HepG2 (cell line): Measurements from ENCODE around the gene MLLT10. TPM values are rescaled to one million over a fixed set of nuclear protein-coding genes. Genes with fewer than 3 reads are reported as not detected.

ENCODE experiments used
- ATAC-seq: fragments of 200-7000 bp; cut with Tn5 transposase; 3 replicates; pipeline ENCODE4 v1.9.1; 2020; ENCODE audit warnings: mild to moderate bottlenecking, moderate library complexity
- BruUV-seq: library from RNA; stranded (reverse); fragments of 400-500 nt; replicated peaks from 2 replicates; lab custom pipeline; 2021; lab: Mats Ljungman, UMichigan
- CTCF ChIA-PET: fragments of 300-600 bp; formaldehyde crosslinking; extraction: SDS; loops from one replicate; lab custom pipeline; 2021; ENCODE audit warnings: low total read pairs, inconsistent platforms, low intra/inter-chr PET ratio; lab: Yijun Ruan, JAX
- POLR2A ChIA-PET: fragments of 350-600 bp; sonication (Branson Sonifier 250); formaldehyde crosslinking; loops from one replicate; lab custom pipeline; 2020; ENCODE audit warnings: antibody characterized with exemption, inconsistent platforms; lab: Yijun Ruan, JAX
- DNase-seq: peaks from one replicate; pipeline ENCODE4 v3.0.0-alpha.2; 2015; ENCODE audit warnings: low spot score
- FAIRE-seq: peaks from 3 replicates; lab custom pipeline; 2011; peaks lifted over from hg19 to GRCh38; lab: Jason Lieb, UNC
- H2AFZ ChIP-seq: one replicate; pipeline ENCODE4 v1.6.1; 2011; ENCODE audit warnings: low read length, inconsistent platforms
- H3K27ac ChIP-seq: fragments of 300-600 bp; 3 replicates; pipeline ENCODE4 v1.8.0; 2011; ENCODE audit warnings: mixed run types, mild to moderate bottlenecking, mixed read lengths, low read length, inconsistent platforms; ENCODE audit not compliant: insufficient read depth; ENCODE audit errors: extremely low read length
- H3K27me3 ChIP-seq, 2 experiments: fragments of 200-600 bp in 1 of 2; 2 replicates in 1 of 2; 3 replicates in 1 of 2; pipeline versions ENCODE4 v1.6.0 to v1.8.0; 2011; ENCODE audit warnings: low read length in 2 of 2, mild to moderate bottlenecking in 2 of 2, moderate library complexity in 2 of 2, inconsistent platforms in 1 of 2; ENCODE audit not compliant: insufficient read depth in 2 of 2, control insufficient read depth in 1 of 2
- H3K36me3 ChIP-seq, 2 experiments: fragments of 200-600 bp in 1 of 2; replicated peaks in 1 of 2; 2 replicates in 1 of 2; 3 replicates in 1 of 2; pipeline versions ENCODE4 v1.5.1 to v1.8.0; 2011; ENCODE audit warnings: low read length in 2 of 2, inconsistent platforms in 1 of 2; ENCODE audit not compliant: insufficient read depth in 2 of 2, control insufficient read depth in 1 of 2
- H3K4me1 ChIP-seq: 2 replicates; pipeline ENCODE4 v1.5.1; 2012; ENCODE audit warnings: low read length, inconsistent platforms; ENCODE audit not compliant: insufficient read depth
- H3K4me2 ChIP-seq: 2 replicates; pipeline ENCODE4 v1.6.0; 2011; ENCODE audit warnings: low read depth, low read length, inconsistent platforms
- H3K4me3 ChIP-seq, 3 experiments: fragments of 200-600 bp in 1 of 3; sonication (generic), shearing (Covaris generic) in 1 of 3; replicated peaks in 1 of 3; 2 replicates each; pipeline ENCODE4 v1.5.1; 2011 to 2016; ENCODE audit warnings: low read length in 3 of 3, inconsistent platforms in 2 of 3, low read depth in 2 of 3, mild to moderate bottlenecking in 2 of 3, control low read depth in 1 of 3, mixed read lengths in 1 of 3; ENCODE audit not compliant: insufficient read depth in 1 of 3
- H3K79me2 ChIP-seq: one replicate; pipeline ENCODE4 v1.6.1; 2011; ENCODE audit warnings: low read length, inconsistent platforms; ENCODE audit not compliant: insufficient read depth
- H3K9ac ChIP-seq: 2 replicates; pipeline ENCODE4 v1.6.0; 2011; ENCODE audit warnings: mild to moderate bottlenecking, low read depth, low read length, inconsistent platforms; ENCODE audit not compliant: insufficient read depth
- H3K9me3 ChIP-seq: 2 replicates; pipeline ENCODE4 v1.5.1; 2012; ENCODE audit warnings: mild to moderate bottlenecking, low read length
- H4K20me1 ChIP-seq: 2 replicates; pipeline ENCODE4 v1.6.0; 2011; ENCODE audit warnings: inconsistent platforms, mild to moderate bottlenecking, low read length, moderate library complexity; ENCODE audit not compliant: insufficient read depth
- ATAD3A ChIP-seq: sonication (generic); formaldehyde crosslinking; IDR thresholded peaks from 2 replicates; pipeline ENCODE4 v1.4.0; 2020; ENCODE audit warnings: missing genetic modification reagents
- MAFK ChIP-seq, 2 experiments: IDR thresholded peaks in 1 of 2; conservative IDR thresholded peaks in 1 of 2; 2 replicates each; pipeline ENCODE4 v1.6.1; 2011; ENCODE audit warnings: improper control_type of control experiment in 2 of 2, low read length in 2 of 2
- MAX ChIP-seq: IDR thresholded peaks from 2 replicates; pipeline ENCODE4 v1.6.1; 2012; ENCODE audit warnings: inconsistent platforms
- MTA1 ChIP-seq: sonication (generic); formaldehyde crosslinking; IDR thresholded peaks from 2 replicates; pipeline ENCODE4 v1.4.0; 2020; ENCODE audit warnings: missing genetic modification reagents, mild to moderate bottlenecking, borderline replicate concordance
- MYPOP ChIP-seq: sonication (generic); formaldehyde crosslinking; IDR thresholded peaks from 2 replicates; pipeline ENCODE4 v1.8.1; 2023; ENCODE audit warnings: mild to moderate bottlenecking, moderate library complexity, missing genetic modification reagents
- POGZ ChIP-seq: sonication (generic); formaldehyde crosslinking; IDR thresholded peaks from 2 replicates; pipeline ENCODE4 v1.4.0; 2020; ENCODE audit warnings: mild to moderate bottlenecking, missing genetic modification reagents
- ZNF143 ChIP-seq: sonication (generic); formaldehyde crosslinking; IDR thresholded peaks from 2 replicates; pipeline ENCODE4 v1.4.0; 2020; ENCODE audit warnings: missing genetic modification reagents
- ZNF276 ChIP-seq: sonication (generic); formaldehyde crosslinking; IDR thresholded peaks from 2 replicates; pipeline ENCODE4 v1.4.0; 2020; ENCODE audit warnings: mild to moderate bottlenecking, low read depth, missing genetic modification reagents
- WGBS: methylation state at CpG from one replicate; pipeline ENCODE4 v1.1.6; 2017; ENCODE audit warnings: low lambda C conversion rate; 5-methylcytosine and 5-hydroxymethylcytosine counted together
- in situ Hi-C: cut with HindIII; loops from 2 replicates; pipeline ENCODE4 v1.10.0; 2017; ENCODE audit warnings: low pct_unique_long_range_greater_than_20kb; ENCODE audit not compliant: extremely low pct_ligation_motif_present
- intact Hi-C: fragments of 100-400 bp; cut with micrococcal nuclease; formaldehyde crosslinking; loops from one replicate; pipeline ENCODE4 v1.10.0; 2022; ENCODE audit not compliant: unreplicated experiment
- polyA plus RNA-seq, 8 experiments: library from polyadenylated mRNA; depleted of rRNA in 3 of 8; stranded (reverse) in 7 of 8; unstranded in 1 of 8; fragments of >200 nt; fragmentation: Illumina TruSeq in 4 of 8; extraction: Trizol in 4 of 8; gene quantifications; 2 replicates each; pipeline versions ENCODE4 v1.2.1 to v1.2.3, GENCODE V29; 2011 to 2016; ENCODE audit warnings: low read depth in 4 of 8, missing spikeins in 1 of 8, mixed read lengths in 1 of 8; ENCODE audit not compliant: insufficient read depth in 1 of 8
- total RNA-seq, 5 experiments: library from RNA; depleted of rRNA; stranded (reverse); fragments of >200 nt; fragmentation: Illumina TruSeq; extraction: Trizol; gene quantifications; 2 replicates each; pipeline ENCODE4 v1.2.3, GENCODE V29; 2016; ENCODE audit warnings: low read depth in 1 of 5

MLLT10 gene
- total and polyA plus RNA-seq, 2 of the 13 experiments (the other 11 are each of a cell fraction or from before 2014, with no cell fraction given), result 51.3 to 84.1 TPM

- H3K4me3 ChIP-seq, result no peak overlapping the region
- intact Hi-C loops (loop anchor here (5.0 kb wide), 1 partner anchor 40 kb away; no protein-coding TSS in a partner anchor), in situ Hi-C loops (no loop called here)
- H3K4me1 ChIP-seq, result peaks cover 29% of the 10 kb centered on the region
- FAIRE-seq, result no peak
- no peak for ATAC-seq
- 98% methylated on average over 2 of the region's 2 CpGs for WGBS
- H3K79me2 ChIP-seq, result no peaks in the 10 kb centered on the region
- no peak for TF ChIP-seq ZNF143 (CRISPR knock-in tag)
- 0 out of 4 replicates have a peak, but pooled peaks of 1 of the 2 experiments have one; percentile 30 for TF ChIP-seq MAFK (conservative IDR thresholded peaks at IDR 0.05 in 1 of 2, IDR thresholded peaks at IDR 0.05 in 1 of 2; ENCODE audit: low read length in 2 of 2)
- no peak overlapping the region for H3K27ac ChIP-seq
- no peak overlapping the region for H2AFZ ChIP-seq
- DNase-seq, result no peak
- CTCF ChIA-PET, result no interaction called here
- no peaks in the 10 kb centered on the region for H3K27me3 ChIP-seq
- BruUV-seq, result no TSS peak
- peaks cover 3 to 13% of the 10 kb centered on the region in 2 experiments; a peak in 4 of 5 replicates for H3K36me3 ChIP-seq
- POLR2A ChIA-PET, result no interaction called here
- no peak overlapping the region for H3K9ac ChIP-seq
- H3K9me3 ChIP-seq, result no peaks in the 10 kb centered on the region
- no peak overlapping the region for H3K4me2 ChIP-seq
- H4K20me1 ChIP-seq, result peaks cover 11% of the 10 kb centered on the region
Observed at GRCh38 chr10:21722209-21722608, 188.2 kb downstream of the MLLT10 start.

- CTCF ChIA-PET, result interaction anchor here (0.7 kb wide), 1 partner anchor 228 kb away, joined by 3 read pairs; no protein-coding TSS in a partner anchor
- no peak overlapping the region for H3K4me3 ChIP-seq
- in situ Hi-C loops, result no loop called here
- no peak overlapping the region for H3K9ac ChIP-seq
- 86% methylated on average over 7 of the region's 7 CpGs for WGBS
- H3K79me2 ChIP-seq, result no peaks in the 10 kb centered on the region
- H4K20me1 ChIP-seq, result peaks cover 11% of the 10 kb centered on the region
- H3K4me2 ChIP-seq, result no peak overlapping the region
- peaks cover 5 to 15% of the 10 kb centered on the region in 2 experiments for H3K36me3 ChIP-seq
- BruUV-seq, result no TSS peak
- peak overlapping the region; percentile 49 for H3K27ac ChIP-seq
- no peak for ATAC-seq
- no peaks in the 10 kb centered on the region for H3K9me3 ChIP-seq
- POLR2A ChIA-PET, result interaction anchor here (1.0 to 1.5 kb wide), 4 partner anchors 10 to 230 kb away, joined by 3 to 18 read pairs (median 6); partner anchors contain the start of gene SKIDA1
- H3K4me1 ChIP-seq, result peaks cover 36% of the 10 kb centered on the region
- intact Hi-C loops, result loop anchor here (5.0 kb wide), 1 partner anchor 42 kb away; no protein-coding TSS in a partner anchor
- DNase-seq, result no peak
- no peak overlapping the region for H2AFZ ChIP-seq
- TF ChIP-seq MTA1 (no peak), MYPOP (no peak), MAX (0 out of 2 replicates have a peak, but pooled peaks have one; percentile 0), ZNF276 (CRISPR knock-in tag) (no peak), ATAD3A (CRISPR knock-in tag) (no peak), POGZ (no peak)
- no peak for FAIRE-seq
- no peaks in the 10 kb centered on the region for H3K27me3 ChIP-seq
Observed at GRCh38 chr10:21724020-21724589, 190.1 kb downstream of the MLLT10 start.
